Esophagus muscularis mucosa (tissue), 4 donors: ENCODE data around the gene PRKCQ. TPM values are rescaled to one million over a fixed set of nuclear protein-coding genes. Genes with fewer than 3 reads are reported as not detected.

Source experiments
- DNase-seq: peaks from one replicate; pipeline ENCODE4 v3.0.0-alpha.2; 2017; ENCODE audit errors: extremely low spot score
- H3K27ac ChIP-seq, 4 donors: fragments of 200-600 bp; sonication (generic); replicated peaks in 1 of 4; 1 replicate in 3 of 4; 2 replicates in 1 of 4; pipeline ENCODE4 v1.5.1; 2016 to 2019; ENCODE audit warnings: mild to moderate bottlenecking in 1 of 4
- H3K27me3 ChIP-seq, 4 donors: fragments of 200-600 bp; sonication (generic); one replicate each; pipeline versions ENCODE4 v1.5.1 to v1.6.0; 2016 to 2019
- H3K36me3 ChIP-seq, 4 donors: fragments of 200-600 bp; sonication (generic); one replicate each; pipeline ENCODE4 v1.5.1; 2016 to 2019
- H3K4me1 ChIP-seq, 4 donors: fragments of 200-600 bp; sonication (generic); one replicate each; pipeline ENCODE4 v1.5.1; 2016 to 2019
- H3K4me3 ChIP-seq, 4 donors: fragments of 200-600 bp; sonication (generic); 1 replicate in 2 of 4; 2 replicates in 2 of 4; pipeline ENCODE4 v1.5.1; 2016 to 2019; ENCODE audit warnings: mild to moderate bottlenecking in 4 of 4, moderate library complexity in 1 of 4
- H3K9me3 ChIP-seq, 4 donors: fragments of 200-600 bp; sonication (generic); 1 replicate in 3 of 4; 2 replicates in 1 of 4; pipeline ENCODE4 v1.5.1; 2016 to 2019
- CTCF ChIP-seq, 3 experiments: fragments of 200-600 bp in 2 of 3; fragments of 450-650 bp in 1 of 3; sonication (generic) in 2 of 3; IDR thresholded peaks; one replicate each; pipeline ENCODE4 v1.5.1; 2017 to 2019; ENCODE audit warnings: antibody characterized with exemption in 3 of 3, mild to moderate bottlenecking in 2 of 3, moderate library complexity in 1 of 3
- EP300 ChIP-seq: sonication (generic); formaldehyde crosslinking; IDR thresholded peaks from one replicate; pipeline ENCODE4 v1.6.1; 2017; ENCODE audit warnings: antibody characterized with exemption
- POLR2A ChIP-seq: fragments of 450-650 bp; IDR thresholded peaks from one replicate; pipeline ENCODE4 v1.6.1; 2017; ENCODE audit warnings: antibody characterized with exemption, moderate library complexity, mild to moderate bottlenecking, low read depth
- POLR2AphosphoS5 ChIP-seq, 2 donors: sonication (generic); formaldehyde crosslinking; IDR thresholded peaks; one replicate each; pipeline ENCODE4 v1.6.1; 2017; ENCODE audit warnings: antibody characterized with exemption in 2 of 2
- WGBS: methylation state at CpG from one replicate; pipeline ENCODE4 v1.1.5; 2018; 5-methylcytosine and 5-hydroxymethylcytosine counted together
- intact Hi-C: fragments of 100-400 bp; cut with DNase I; formaldehyde crosslinking; loops from one replicate; pipeline ENCODE4 v1.15.1; 2023
- total RNA-seq, 4 donors: library from RNA; depleted of rRNA; stranded (reverse); fragments of >200 nt; gene quantifications; one replicate each; pipeline versions ENCODE4 v1.1.0 to v1.2.1, GENCODE V29; 2016

Gene PRKCQ
- total RNA-seq, 4 donors from 2014 or later = 4.6 to 9.4 (median 6.8) TPM

- no peak for DNase-seq
- Histone ChIP-seq H3K4me3 (no peak overlapping the region), H3K9me3 (no peaks in the 10 kb centered on the region), H3K27ac (no peak overlapping the region), H3K4me1 (no peaks in the 10 kb centered on the region), H3K27me3 (peaks cover 0 to 7% (median 0%) of the 10 kb centered on the region in 4 donors), H3K36me3 (no peaks in the 10 kb centered on the region)
- intact Hi-C loops = no loop called here
- TF ChIP-seq EP300 = no peak
- TF ChIP-seq POLR2AphosphoS5 (IDR thresholded peaks at IDR 0.05) = no peak
- no peak for TF ChIP-seq CTCF (IDR thresholded peaks at IDR 0.05)
- no peak for TF ChIP-seq POLR2A
- 58% methylated on average over 2 of the region's 2 CpGs for WGBS
These were observed 32.3 kb upstream of the PRKCQ start for GRCh38 chr10:6612371-6612770.

GRCh38 chr10:6610647-6611046 is 30.6 kb upstream of the PRKCQ start:
- no peak for DNase-seq
- TF ChIP-seq EP300 = no peak
- no peak for TF ChIP-seq POLR2A
- TF ChIP-seq CTCF (IDR thresholded peaks at IDR 0.05) = no peak
- no peak for TF ChIP-seq POLR2AphosphoS5 (IDR thresholded peaks at IDR 0.05)
- H3K27me3 ChIP-seq = peaks cover 0 to 7% (median 0%) of the 10 kb centered on the region in 4 donors
- no peaks in the 10 kb centered on the region for H3K9me3 ChIP-seq
- no peaks in the 10 kb centered on the region for H3K36me3 ChIP-seq
- no peaks in the 10 kb centered on the region for H3K4me1 ChIP-seq
- intact Hi-C loops = no loop called here
- no peak overlapping the region for H3K27ac ChIP-seq
- no peak overlapping the region for H3K4me3 ChIP-seq

- Histone ChIP-seq H3K4me1 (no peaks in the 10 kb centered on the region), H3K36me3 (no peaks in the 10 kb centered on the region), H3K27me3 (peaks cover 0 to 7% (median 0%) of the 10 kb centered on the region in 4 donors), H3K9me3 (no peaks in the 10 kb centered on the region), H3K27ac (no peak overlapping the region), H3K4me3 (no peak overlapping the region)
- TF ChIP-seq EP300 = no peak
- TF ChIP-seq CTCF (IDR thresholded peaks at IDR 0.05) = no peak
- no peak for TF ChIP-seq POLR2AphosphoS5 (IDR thresholded peaks at IDR 0.05)
- no peak for TF ChIP-seq POLR2A
- DNase-seq = no peak
- intact Hi-C loops = no loop called here
These were observed 29.5 kb upstream of the PRKCQ start for GRCh38 chr10:6609625-6610024.

- no peaks in the 10 kb centered on the region for H3K4me1 ChIP-seq
- H3K27ac ChIP-seq = no peak overlapping the region
- no peaks in the 10 kb centered on the region for H3K9me3 ChIP-seq
- WGBS = 67% methylated on average over 2 of the region's 2 CpGs
- no peak for TF ChIP-seq EP300
- TF ChIP-seq CTCF (IDR thresholded peaks at IDR 0.05) = no peak
- TF ChIP-seq POLR2AphosphoS5 (IDR thresholded peaks at IDR 0.05) = no peak
- no peak for TF ChIP-seq POLR2A
- no peak for DNase-seq
- no peaks in the 10 kb centered on the region for H3K36me3 ChIP-seq
- peaks cover 0 to 19% (median 0%) of the 10 kb centered on the region in 4 donors for H3K27me3 ChIP-seq
- intact Hi-C loops = no loop called here
- no peak overlapping the region for H3K4me3 ChIP-seq
These were observed 27.7 kb upstream of the PRKCQ start for GRCh38 chr10:6607778-6608177.

GRCh38 chr10:6607182-6607581 is 27.1 kb upstream of the PRKCQ start:
- H3K9me3 ChIP-seq = no peaks in the 10 kb centered on the region
- H3K4me3 ChIP-seq = no peak overlapping the region
- no peaks in the 10 kb centered on the region for H3K4me1 ChIP-seq
- DNase-seq = no peak
- H3K36me3 ChIP-seq = no peaks in the 10 kb centered on the region
- no peak for TF ChIP-seq EP300
- no peak overlapping the region for H3K27ac ChIP-seq
- peaks cover 0 to 19% (median 0%) of the 10 kb centered on the region in 4 donors for H3K27me3 ChIP-seq
- WGBS = 100% methylated on average over 1 of the region's 3 CpGs
- intact Hi-C loops = no loop called here
